SK-N-SH treated with all-trans-retinoic acid at 6 μM for 48 hours (cell line): ENCODE results near the gene MRC1.

Source experiments
- ATAC-seq: fragments of 200-7000 bp; cut with Tn5 transposase; 3 replicates; pipeline ENCODE4 v1.9.1; 2020; ENCODE audit warnings: mild to moderate bottlenecking, moderate library complexity
- BACH2 ChIP-seq: fragments of 250-450 bp; sonication (Bioruptor Pico); IDR thresholded peaks from 2 replicates; pipeline ENCODE4 v1.9.0; 2021; ENCODE audit warnings: mild to moderate bottlenecking, borderline replicate concordance
- CSDC2 ChIP-seq: fragments of 250-450 bp; sonication (Bioruptor Pico); IDR thresholded peaks from 2 replicates; pipeline ENCODE4 v1.5.0; 2020; ENCODE audit warnings: mild to moderate bottlenecking, moderate library complexity
- ESRRG ChIP-seq: fragments of 250-450 bp; sonication (Bioruptor Pico); IDR thresholded peaks from 2 replicates; pipeline ENCODE4 v1.6.1; 2021; ENCODE audit warnings: mild to moderate bottlenecking
- ISL1 ChIP-seq: fragments of 250-450 bp; sonication (Bioruptor Pico); IDR thresholded peaks from 2 replicates; pipeline ENCODE4 v2.1.2; 2022; ENCODE audit warnings: mild to moderate bottlenecking, moderate library complexity
- POU6F1 ChIP-seq: fragments of 250-450 bp; sonication (Bioruptor Pico); IDR thresholded peaks from 2 replicates; pipeline ENCODE4 v1.8.0; 2021; ENCODE audit warnings: low read depth, mild to moderate bottlenecking, moderate library complexity, borderline replicate concordance
- PPARA ChIP-seq: fragments of 250-450 bp; sonication (Bioruptor Pico); IDR thresholded peaks from 2 replicates; pipeline ENCODE4 v1.5.0; 2020; ENCODE audit warnings: mild to moderate bottlenecking, borderline replicate concordance
- RARB ChIP-seq: fragments of 250-450 bp; sonication (Bioruptor Pico); IDR thresholded peaks from 2 replicates; pipeline ENCODE4 v1.8.0; 2021; ENCODE audit warnings: mild to moderate bottlenecking, moderate library complexity
- TCF4 ChIP-seq: fragments of 250-450 bp; sonication (Bioruptor Pico); IDR thresholded peaks from 2 replicates; pipeline ENCODE4 v1.8.0; 2021; ENCODE audit warnings: mild to moderate bottlenecking, moderate library complexity, borderline replicate concordance
- TOX ChIP-seq: fragments of 250-450 bp; sonication (Bioruptor Pico); IDR thresholded peaks from 2 replicates; pipeline ENCODE4 v1.8.0; 2021; ENCODE audit warnings: mild to moderate bottlenecking, moderate library complexity, borderline replicate concordance
- TSHZ2 ChIP-seq: fragments of 250-450 bp; sonication (Bioruptor Pico); IDR thresholded peaks from 2 replicates; pipeline ENCODE4 v1.5.0; 2020; ENCODE audit warnings: mild to moderate bottlenecking, moderate library complexity
- ZC3H10 ChIP-seq: fragments of 250-450 bp; sonication (Bioruptor Pico); IDR thresholded peaks from 2 replicates; pipeline ENCODE4 v1.5.1; 2021; ENCODE audit warnings: mild to moderate bottlenecking, moderate library complexity
- ZFP3 ChIP-seq: fragments of 250-450 bp; sonication (Bioruptor Pico); IDR thresholded peaks from 2 replicates; pipeline ENCODE4 v1.5.0; 2020; ENCODE audit warnings: mild to moderate bottlenecking, moderate library complexity
- ZFP30 ChIP-seq: fragments of 450-650 bp; formaldehyde crosslinking; IDR thresholded peaks from 2 replicates; pipeline ENCODE4 v1.5.0; 2022; ENCODE audit warnings: mild to moderate bottlenecking, moderate library complexity
- ZNF565 ChIP-seq: fragments of 450-650 bp; formaldehyde crosslinking; conservative IDR thresholded peaks from 2 replicates; pipeline ENCODE4 v1.5.0; 2020; ENCODE audit warnings: low read depth, mild to moderate bottlenecking, moderate library complexity
- ZNF70 ChIP-seq: fragments of 450-650 bp; formaldehyde crosslinking; IDR thresholded peaks from 2 replicates; pipeline ENCODE4 v1.5.0; 2020; ENCODE audit warnings: mild to moderate bottlenecking, moderate library complexity
- ZNF8 ChIP-seq: fragments of 450-650 bp; formaldehyde crosslinking; IDR thresholded peaks from 2 replicates; pipeline ENCODE4 v1.5.0; 2020; ENCODE audit warnings: mild to moderate bottlenecking, moderate library complexity
- TF ChIP-seq, protein P1 (sequence below): fragments of 250-450 bp; sonication (Bioruptor Pico); IDR thresholded peaks from 2 replicates; pipeline ENCODE4 v1.5.1; 2021; ENCODE audit warnings: mild to moderate bottlenecking, moderate library complexity
- TF ChIP-seq, protein P2 (sequence below): fragments of 250-450 bp; sonication (Bioruptor Pico); IDR thresholded peaks from 2 replicates; pipeline ENCODE4 v1.5.1; 2020; ENCODE audit warnings: low read depth, mild to moderate bottlenecking, moderate library complexity
- TF ChIP-seq, protein P3 (sequence below): fragments of 250-450 bp; sonication (Bioruptor Pico); IDR thresholded peaks from 2 replicates; pipeline ENCODE4 v1.8.0; 2020; ENCODE audit warnings: mild to moderate bottlenecking, moderate library complexity, borderline replicate concordance

Gene MRC1

DNA sequence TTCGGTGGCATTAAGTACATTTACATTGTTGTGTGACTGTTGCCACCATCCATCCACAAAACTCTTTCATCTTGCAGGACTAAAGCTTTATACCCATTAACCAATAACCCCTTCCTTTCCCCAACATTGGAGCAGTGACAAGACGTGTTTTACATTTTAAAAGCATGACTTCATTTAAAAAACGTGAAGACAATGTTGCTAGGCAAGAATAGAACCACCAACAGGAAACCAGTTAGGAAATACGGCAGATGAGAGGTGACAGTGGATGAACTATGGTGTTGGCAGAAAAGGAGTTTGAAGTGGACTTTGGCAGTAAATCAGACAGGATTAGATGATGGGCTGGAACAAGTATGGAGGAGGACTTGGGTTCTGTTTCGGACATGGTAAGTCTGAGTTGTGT, 40.2 kb upstream of the MRC1 start:
- ATAC-seq: no peak
- TF ChIP-seq ZNF70 (CRISPR knock-in tag) (no peak), TSHZ2 (CRISPR knock-in tag) (no peak), ZC3H10 (CRISPR knock-in tag) (no peak), ISL1 (CRISPR knock-in tag) (no peak), TOX (CRISPR knock-in tag) (no peak)
- TF ChIP-seq, protein P1, sequence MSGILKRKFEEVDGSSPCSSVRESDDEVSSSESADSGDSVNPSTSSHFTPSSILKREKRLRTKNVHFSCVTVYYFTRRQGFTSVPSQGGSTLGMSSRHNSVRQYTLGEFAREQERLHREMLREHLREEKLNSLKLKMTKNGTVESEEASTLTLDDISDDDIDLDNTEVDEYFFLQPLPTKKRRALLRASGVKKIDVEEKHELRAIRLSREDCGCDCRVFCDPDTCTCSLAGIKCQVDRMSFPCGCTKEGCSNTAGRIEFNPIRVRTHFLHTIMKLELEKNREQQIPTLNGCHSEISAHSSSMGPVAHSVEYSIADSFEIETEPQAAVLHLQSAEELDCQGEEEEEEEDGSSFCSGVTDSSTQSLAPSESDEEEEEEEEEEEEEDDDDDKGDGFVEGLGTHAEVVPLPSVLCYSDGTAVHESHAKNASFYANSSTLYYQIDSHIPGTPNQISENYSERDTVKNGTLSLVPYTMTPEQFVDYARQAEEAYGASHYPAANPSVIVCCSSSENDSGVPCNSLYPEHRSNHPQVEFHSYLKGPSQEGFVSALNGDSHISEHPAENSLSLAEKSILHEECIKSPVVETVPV (CRISPR knock-in tag): no peak

DNA sequence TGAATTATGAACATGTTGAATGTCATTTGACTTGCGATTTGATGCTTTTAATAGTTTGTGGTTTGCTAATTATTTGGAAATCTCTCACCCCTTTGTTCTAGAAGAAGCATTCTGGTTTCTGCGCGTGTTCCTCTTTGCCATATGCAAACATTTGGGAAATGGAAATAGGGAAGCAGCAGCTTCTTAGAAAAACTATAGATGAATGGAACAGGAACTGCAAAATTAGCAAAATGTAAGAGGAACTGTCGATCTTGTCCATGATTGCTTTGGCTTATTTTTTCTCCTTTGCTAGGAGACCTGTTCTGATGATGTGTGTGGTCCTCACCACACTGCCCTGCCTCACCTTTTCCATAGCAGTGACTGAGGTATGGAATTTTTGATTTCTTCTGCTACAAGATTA, 38.1 kb upstream of the MRC1 start:
- TF ChIP-seq BACH2 (no peak), ZFP3 (CRISPR knock-in tag) (no peak), ZFP30 (no peak), ZC3H10 (CRISPR knock-in tag) (no peak), PPARA (no peak), CSDC2 (no peak), RARB (CRISPR knock-in tag) (no peak), ZNF70 (CRISPR knock-in tag) (no peak), ZNF8 (CRISPR knock-in tag) (no peak), TCF4 (CRISPR knock-in tag) (no peak), ZNF565 (CRISPR knock-in tag) (no peak), POU6F1 (CRISPR knock-in tag) (no peak), TSHZ2 (CRISPR knock-in tag) (no peak)
- TF ChIP-seq, protein P1 (CRISPR knock-in tag): no peak
- no peak for ATAC-seq

DNA sequence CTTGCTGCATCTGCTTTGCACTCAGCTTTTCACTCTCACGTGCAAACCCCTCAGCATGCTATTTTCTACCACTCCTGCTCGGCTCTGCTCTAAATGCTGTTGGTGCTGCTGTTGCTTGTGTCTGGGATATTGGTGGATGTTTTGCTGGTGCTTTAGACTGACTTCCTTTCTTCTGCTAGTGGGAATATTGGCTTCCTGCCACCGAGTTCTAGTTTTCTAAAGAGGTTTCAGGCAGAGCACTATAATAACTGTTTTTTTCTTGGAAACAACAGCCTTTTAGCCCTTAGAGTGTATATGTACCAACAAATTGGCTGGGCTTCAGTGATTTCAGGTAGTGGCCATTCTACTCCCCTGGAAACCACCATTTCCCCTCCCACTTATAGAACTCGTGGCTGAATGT, 29.4 kb upstream of the MRC1 start:
- no peak for ATAC-seq
- TF ChIP-seq PPARA (no peak), BACH2 (no peak), ZC3H10 (CRISPR knock-in tag) (no peak), TSHZ2 (CRISPR knock-in tag) (no peak), ZNF8 (CRISPR knock-in tag) (no peak), TCF4 (CRISPR knock-in tag) (no peak), ESRRG (no peak), ZNF565 (CRISPR knock-in tag) (no peak), TOX (CRISPR knock-in tag) (no peak), ISL1 (CRISPR knock-in tag) (no peak)
- TF ChIP-seq, protein P2, sequence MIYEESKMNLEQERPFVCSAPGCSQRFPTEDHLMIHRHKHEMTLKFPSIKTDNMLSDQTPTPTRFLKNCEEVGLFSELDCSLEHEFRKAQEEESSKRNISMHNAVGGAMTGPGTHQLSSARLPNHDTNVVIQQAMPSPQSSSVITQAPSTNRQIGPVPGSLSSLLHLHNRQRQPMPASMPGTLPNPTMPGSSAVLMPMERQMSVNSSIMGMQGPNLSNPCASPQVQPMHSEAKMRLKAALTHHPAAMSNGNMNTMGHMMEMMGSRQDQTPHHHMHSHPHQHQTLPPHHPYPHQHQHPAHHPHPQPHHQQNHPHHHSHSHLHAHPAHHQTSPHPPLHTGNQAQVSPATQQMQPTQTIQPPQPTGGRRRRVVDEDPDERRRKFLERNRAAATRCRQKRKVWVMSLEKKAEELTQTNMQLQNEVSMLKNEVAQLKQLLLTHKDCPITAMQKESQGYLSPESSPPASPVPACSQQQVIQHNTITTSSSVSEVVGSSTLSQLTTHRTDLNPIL (CRISPR knock-in tag): no peak
- TF ChIP-seq, protein P3, sequence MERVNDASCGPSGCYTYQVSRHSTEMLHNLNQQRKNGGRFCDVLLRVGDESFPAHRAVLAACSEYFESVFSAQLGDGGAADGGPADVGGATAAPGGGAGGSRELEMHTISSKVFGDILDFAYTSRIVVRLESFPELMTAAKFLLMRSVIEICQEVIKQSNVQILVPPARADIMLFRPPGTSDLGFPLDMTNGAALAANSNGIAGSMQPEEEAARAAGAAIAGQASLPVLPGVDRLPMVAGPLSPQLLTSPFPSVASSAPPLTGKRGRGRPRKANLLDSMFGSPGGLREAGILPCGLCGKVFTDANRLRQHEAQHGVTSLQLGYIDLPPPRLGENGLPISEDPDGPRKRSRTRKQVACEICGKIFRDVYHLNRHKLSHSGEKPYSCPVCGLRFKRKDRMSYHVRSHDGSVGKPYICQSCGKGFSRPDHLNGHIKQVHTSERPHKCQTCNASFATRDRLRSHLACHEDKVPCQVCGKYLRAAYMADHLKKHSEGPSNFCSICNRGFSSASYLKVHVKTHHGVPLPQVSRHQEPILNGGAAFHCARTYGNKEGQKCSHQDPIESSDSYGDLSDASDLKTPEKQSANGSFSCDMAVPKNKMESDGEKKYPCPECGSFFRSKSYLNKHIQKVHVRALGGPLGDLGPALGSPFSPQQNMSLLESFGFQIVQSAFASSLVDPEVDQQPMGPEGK (CRISPR knock-in tag): no peak
